ENCODE measurements around the gene ADAM23. TPM values are rescaled to one million over a fixed set of nuclear protein-coding genes. Genes with fewer than 3 reads are reported as not detected.

The ADAM23 gene
- total and polyA plus RNA-seq, 2 experiments from 2014 or later = 11.3 to 13.1 TPM

DNA sequence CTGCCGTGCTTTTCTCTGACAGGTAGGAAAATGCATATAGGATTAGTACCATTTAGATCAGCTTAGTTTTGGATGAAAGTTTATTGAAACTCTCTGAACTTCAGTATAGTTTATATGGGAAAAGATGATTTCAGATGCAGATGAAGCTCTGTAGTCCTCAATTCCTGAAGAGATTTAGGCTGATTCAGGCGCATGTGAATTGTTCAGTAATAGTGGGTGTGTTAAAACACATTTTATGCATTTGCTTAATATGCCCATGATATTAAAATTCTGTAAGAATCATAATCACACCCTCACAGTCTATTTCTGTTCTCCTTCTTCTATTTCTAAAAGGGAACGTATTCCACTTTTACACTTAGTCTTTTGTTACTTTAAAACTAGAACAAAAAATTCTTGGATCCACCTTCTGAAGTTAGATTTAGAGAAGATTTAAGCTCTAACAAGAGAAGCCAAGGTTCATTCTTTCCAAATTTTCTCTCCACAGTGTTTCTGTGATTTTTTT is 154.4 kb downstream of the ADAM23 start:
- H3K4me1 ChIP-seq (ENCODE audit: low read depth) = no peaks in the 10 kb centered on the region
- H3K4me3 ChIP-seq = no peak overlapping the region
- H3K27ac ChIP-seq = no peak overlapping the region
- no peaks in the 10 kb centered on the region for H3K27me3 ChIP-seq
- TF ChIP-seq, protein P1, sequence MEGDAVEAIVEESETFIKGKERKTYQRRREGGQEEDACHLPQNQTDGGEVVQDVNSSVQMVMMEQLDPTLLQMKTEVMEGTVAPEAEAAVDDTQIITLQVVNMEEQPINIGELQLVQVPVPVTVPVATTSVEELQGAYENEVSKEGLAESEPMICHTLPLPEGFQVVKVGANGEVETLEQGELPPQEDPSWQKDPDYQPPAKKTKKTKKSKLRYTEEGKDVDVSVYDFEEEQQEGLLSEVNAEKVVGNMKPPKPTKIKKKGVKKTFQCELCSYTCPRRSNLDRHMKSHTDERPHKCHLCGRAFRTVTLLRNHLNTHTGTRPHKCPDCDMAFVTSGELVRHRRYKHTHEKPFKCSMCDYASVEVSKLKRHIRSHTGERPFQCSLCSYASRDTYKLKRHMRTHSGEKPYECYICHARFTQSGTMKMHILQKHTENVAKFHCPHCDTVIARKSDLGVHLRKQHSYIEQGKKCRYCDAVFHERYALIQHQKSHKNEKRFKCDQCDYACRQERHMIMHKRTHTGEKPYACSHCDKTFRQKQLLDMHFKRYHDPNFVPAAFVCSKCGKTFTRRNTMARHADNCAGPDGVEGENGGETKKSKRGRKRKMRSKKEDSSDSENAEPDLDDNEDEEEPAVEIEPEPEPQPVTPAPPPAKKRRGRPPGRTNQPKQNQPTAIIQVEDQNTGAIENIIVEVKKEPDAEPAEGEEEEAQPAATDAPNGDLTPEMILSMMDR (IDR thresholded peaks at IDR 0.05; ENCODE audit: low read depth, low read length) = no peak
- no peaks in the 10 kb centered on the region for H3K36me3 ChIP-seq
- no peak for DNase-seq (ENCODE audit: low read depth in 1 of 2, low spot score in 1 of 2)
- no peaks in the 10 kb centered on the region for H3K9me3 ChIP-seq (ENCODE audit: low read depth)

DNA sequence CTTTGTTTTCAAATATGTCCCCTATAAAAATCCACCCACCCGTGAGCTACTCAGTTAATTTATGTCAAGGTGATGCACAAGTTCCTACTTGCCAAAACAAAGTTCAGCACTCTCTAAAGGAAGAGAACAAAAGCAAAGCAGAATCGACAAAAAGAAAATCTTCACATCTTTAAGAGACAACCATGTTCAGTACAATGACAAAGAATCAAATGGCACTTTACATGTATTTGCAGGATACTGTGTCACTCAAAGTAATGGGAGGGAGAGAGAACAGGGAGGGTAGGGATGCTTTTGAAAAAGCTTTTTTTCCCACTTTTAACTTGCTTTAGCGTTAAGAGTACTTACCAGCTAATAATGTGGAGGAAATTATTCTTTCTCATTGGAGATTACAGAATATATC is 159.9 kb downstream of the ADAM23 start:
- Histone ChIP-seq H3K36me3 (no peaks in the 10 kb centered on the region), H3K9me3 (ENCODE audit: low read depth) (no peaks in the 10 kb centered on the region), H3K4me1 (ENCODE audit: low read depth) (no peaks in the 10 kb centered on the region), H3K27me3 (no peaks in the 10 kb centered on the region), H3K27ac (no peak overlapping the region), H3K4me3 (no peak overlapping the region)
- DNase-seq (ENCODE audit: low read depth in 1 of 2, low spot score in 1 of 2) = no peak
- TF ChIP-seq, protein P1 (IDR thresholded peaks at IDR 0.05; ENCODE audit: low read depth, low read length) = no peak

DNA sequence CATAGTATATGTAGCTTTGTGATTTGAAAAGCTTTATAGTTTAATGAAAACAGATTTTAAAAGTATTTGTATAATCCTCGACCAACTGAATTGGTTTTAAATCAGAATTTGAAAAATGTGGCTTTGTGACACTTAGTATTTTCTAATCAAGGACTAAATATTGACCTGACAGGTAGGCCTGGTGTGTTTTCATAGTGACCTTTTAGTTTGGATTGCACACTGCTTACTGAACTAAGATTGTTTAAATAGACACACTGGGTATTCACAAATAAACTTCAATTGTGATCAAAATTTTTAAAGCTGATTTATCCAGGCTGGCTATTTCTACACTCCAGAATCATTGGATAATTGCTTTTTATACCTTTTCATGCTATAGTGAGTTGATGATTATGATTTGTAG is 167.1 kb downstream of the ADAM23 start:
- Histone ChIP-seq H3K36me3 (no peaks in the 10 kb centered on the region), H3K4me1 (ENCODE audit: low read depth) (no peaks in the 10 kb centered on the region), H3K27me3 (no peaks in the 10 kb centered on the region), H3K9me3 (ENCODE audit: low read depth) (no peaks in the 10 kb centered on the region), H3K27ac (no peak overlapping the region), H3K4me3 (no peak overlapping the region)
- no peak for DNase-seq (ENCODE audit: low read depth in 1 of 2, low spot score in 1 of 2)
- TF ChIP-seq, protein P1 (IDR thresholded peaks at IDR 0.05; ENCODE audit: low read depth, low read length) = no peak

DNA sequence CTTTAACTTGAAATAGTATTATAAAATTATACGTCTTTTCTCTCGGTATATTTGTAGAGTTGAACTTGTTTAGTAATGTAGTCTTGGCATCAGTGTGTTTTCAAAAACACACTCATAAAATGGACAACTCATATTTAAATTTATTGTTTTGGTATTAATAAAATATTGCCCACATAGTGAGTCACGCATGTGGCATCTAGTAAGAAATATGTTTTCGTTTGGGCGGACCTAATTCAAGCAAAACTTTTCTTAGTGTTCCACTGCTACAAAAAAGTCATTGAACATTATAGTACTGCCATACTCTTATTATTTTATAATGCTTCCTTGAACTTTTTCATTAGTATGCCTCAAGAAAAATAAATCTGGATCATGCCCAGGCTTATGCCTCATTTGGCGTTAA is 167.9 kb downstream of the ADAM23 start:
- Histone ChIP-seq H3K27me3 (no peaks in the 10 kb centered on the region), H3K36me3 (no peaks in the 10 kb centered on the region), H3K4me1 (ENCODE audit: low read depth) (no peaks in the 10 kb centered on the region), H3K9me3 (ENCODE audit: low read depth) (no peaks in the 10 kb centered on the region), H3K27ac (no peak overlapping the region), H3K4me3 (no peak overlapping the region)
- TF ChIP-seq, protein P1 (IDR thresholded peaks at IDR 0.05; ENCODE audit: low read depth, low read length) = no peak
- DNase-seq (ENCODE audit: low read depth in 1 of 2, low spot score in 1 of 2) = no peak

DNA sequence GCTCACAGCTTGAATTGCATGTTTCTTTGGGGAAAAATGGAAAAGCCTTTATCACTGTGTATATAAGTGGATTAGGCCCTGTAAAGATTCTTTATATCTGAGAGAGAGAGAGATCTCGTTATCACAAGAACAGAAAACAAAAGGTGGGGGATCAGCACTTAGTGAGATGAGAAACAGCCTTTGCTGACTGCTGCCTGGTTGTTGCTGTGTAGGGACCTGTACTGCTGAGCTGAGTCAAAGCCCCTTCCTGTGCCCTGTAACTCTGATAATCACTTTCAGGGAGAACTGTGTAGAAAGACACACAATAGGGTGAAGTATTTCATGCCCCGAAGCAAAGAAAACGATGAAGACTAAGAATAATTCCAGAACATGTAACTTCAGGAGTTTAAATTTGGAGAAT is 168.4 kb downstream of the ADAM23 start:
- Histone ChIP-seq H3K36me3 (no peaks in the 10 kb centered on the region), H3K27ac (no peak overlapping the region), H3K9me3 (ENCODE audit: low read depth) (no peaks in the 10 kb centered on the region), H3K27me3 (no peaks in the 10 kb centered on the region), H3K4me1 (ENCODE audit: low read depth) (no peaks in the 10 kb centered on the region), H3K4me3 (no peak overlapping the region)
- DNase-seq (ENCODE audit: low read depth in 1 of 2, low spot score in 1 of 2) = peak in 1 of 2 donors; percentile 4
- TF ChIP-seq, protein P1 (IDR thresholded peaks at IDR 0.05; ENCODE audit: low read depth, low read length) = no peak

DNA sequence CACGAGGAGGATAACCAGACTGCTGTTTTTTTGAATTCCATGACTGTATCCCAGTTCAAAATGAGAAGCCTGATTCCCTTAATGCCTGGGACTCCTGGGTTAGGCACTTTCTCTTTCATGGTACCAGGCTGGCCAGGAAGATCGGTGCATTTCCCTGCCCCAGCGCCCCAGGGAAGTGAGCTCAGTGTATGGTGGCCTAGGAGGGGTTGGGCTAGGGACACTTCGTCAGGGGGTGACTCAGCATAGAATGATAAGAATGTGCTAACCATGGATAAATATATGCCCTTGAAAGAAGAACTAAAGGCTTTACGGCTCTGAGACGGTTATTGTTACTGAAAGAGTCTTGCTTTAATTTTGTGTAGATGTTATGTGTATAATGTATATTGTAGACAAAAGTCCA is 171.5 kb downstream of the ADAM23 start:
- Histone ChIP-seq H3K27ac (no peak overlapping the region), H3K4me3 (no peak overlapping the region), H3K4me1 (ENCODE audit: low read depth) (no peaks in the 10 kb centered on the region), H3K27me3 (no peaks in the 10 kb centered on the region), H3K9me3 (ENCODE audit: low read depth) (no peaks in the 10 kb centered on the region), H3K36me3 (no peaks in the 10 kb centered on the region)
- DNase-seq (ENCODE audit: low read depth in 1 of 2, low spot score in 1 of 2) = peak in 1 of 2 donors; percentile 4
- TF ChIP-seq, protein P1 (IDR thresholded peaks at IDR 0.05; ENCODE audit: low read depth, low read length) = no peak
